Measurements from ENCODE around the gene CFDP1.

DNA sequence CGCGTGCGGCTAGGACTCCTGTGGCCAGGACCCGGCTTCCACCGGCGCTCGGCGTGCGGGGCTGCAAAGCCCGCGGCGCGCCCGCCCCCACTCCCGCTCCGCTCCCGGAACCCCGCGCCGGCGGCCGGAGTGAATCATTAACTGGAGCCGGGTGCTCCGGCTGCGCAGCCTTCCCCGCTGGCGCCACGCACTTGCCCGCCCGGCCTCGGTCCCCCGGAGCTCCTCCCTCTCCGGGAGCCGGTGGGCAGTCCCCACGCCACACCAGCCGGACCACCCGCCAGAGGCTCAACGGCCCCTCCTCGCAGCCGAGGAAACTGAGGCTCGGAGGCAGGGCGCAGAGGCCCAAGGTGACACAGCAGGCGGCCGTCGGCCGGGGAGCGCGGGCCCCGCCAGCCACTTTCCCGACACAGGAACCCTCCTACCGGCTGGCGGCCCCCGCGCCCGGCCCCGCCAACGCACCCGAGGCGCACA is 182.5 kb downstream of the CFDP1 start:
- TF ChIP-seq CTCF (conservative IDR thresholded peaks at IDR 0.05 in 1 of 2, IDR thresholded peaks at IDR 0.05 in 1 of 2; ENCODE audit: low read depth in 1 of 2, low read length in 2 of 2) (no peak), EZH2 (IDR thresholded peaks at IDR 0.05; ENCODE audit: low read length, missing control alignments) (no peak)

Measured in fibroblast of lung (primary cell).